HepG2 (cell line): ENCODE results near the gene SNRPD2. TPM values are rescaled to one million over a fixed set of nuclear protein-coding genes. Genes with fewer than 3 reads are reported as not detected.

Experiments used
- DZIP1 ChIP-seq: sonication (generic); formaldehyde crosslinking; IDR thresholded peaks from 2 replicates; pipeline ENCODE4 v1.5.0; 2020; ENCODE audit warnings: mild to moderate bottlenecking, missing genetic modification reagents
- FOXP1 ChIP-seq, 2 experiments: fragments of 450-650 bp in 1 of 2; IDR thresholded peaks; 2 replicates each; pipeline ENCODE4 v1.6.1; 2017 to 2018; ENCODE audit warnings: antibody characterized with exemption in 1 of 2
- GATA4 ChIP-seq: sonication (generic); IDR thresholded peaks from 2 replicates; pipeline ENCODE4 v1.6.1; 2016; ENCODE audit warnings: antibody characterized with exemption, low read depth, borderline replicate concordance
- HDAC6 ChIP-seq: fragments of 200-600 bp; sonication (generic); IDR thresholded peaks from 2 replicates; pipeline ENCODE4 v1.7.0; 2017; ENCODE audit warnings: mild to moderate bottlenecking, antibody characterized with exemption, low read length, low read depth
- HNRNPH1 ChIP-seq: fragments of 200-400 bp; formaldehyde crosslinking; optimal IDR thresholded peaks from 2 replicates; pipeline ENCODE3; 2017; ENCODE audit warnings: mild to moderate bottlenecking, low read depth, low read length
- HOXD1 ChIP-seq: sonication (generic); formaldehyde crosslinking; IDR thresholded peaks from 2 replicates; pipeline ENCODE4 v1.5.0; 2020; ENCODE audit warnings: missing genetic modification reagents
- ZBTB40 ChIP-seq, 2 experiments: fragments of 450-650 bp in 1 of 2; sonication (generic) in 1 of 2; formaldehyde crosslinking in 1 of 2; IDR thresholded peaks; 2 replicates each; pipeline versions ENCODE4 v1.6.1 to v1.8.0; 2016 to 2022; ENCODE audit warnings: antibody characterized with exemption in 1 of 2, mild to moderate bottlenecking in 1 of 2, missing genetic modification reagents in 1 of 2
- ZNF687 ChIP-seq: sonication (generic); formaldehyde crosslinking; IDR thresholded peaks from 2 replicates; pipeline ENCODE4 v1.5.1; 2020; ENCODE audit warnings: mild to moderate bottlenecking, missing genetic modification reagents, moderate library complexity
- polyA plus RNA-seq, 8 experiments: library from polyadenylated mRNA; depleted of rRNA in 3 of 8; stranded (reverse) in 7 of 8; unstranded in 1 of 8; fragments of >200 nt; fragmentation: Illumina TruSeq in 4 of 8; extraction: Trizol in 4 of 8; gene quantifications; 2 replicates each; pipeline versions ENCODE4 v1.2.1 to v1.2.3, GENCODE V29; 2011 to 2016; ENCODE audit warnings: low read depth in 4 of 8, missing spikeins in 1 of 8, mixed read lengths in 1 of 8; ENCODE audit not compliant: insufficient read depth in 1 of 8
- total RNA-seq, 5 experiments: library from RNA; depleted of rRNA; stranded (reverse); fragments of >200 nt; fragmentation: Illumina TruSeq; extraction: Trizol; gene quantifications; 2 replicates each; pipeline ENCODE4 v1.2.3, GENCODE V29; 2016; ENCODE audit warnings: low read depth in 1 of 5
- TF ChIP-seq, protein P1 (sequence below): sonication (generic); formaldehyde crosslinking; IDR thresholded peaks from 2 replicates; pipeline ENCODE4 v1.4.0; 2020; ENCODE audit warnings: missing genetic modification reagents

The SNRPD2 gene
- total and polyA plus RNA-seq, 2 of the 13 experiments (the other 11 are each of a cell fraction or from before 2014, with no cell fraction given) = 299 to 485 TPM

DNA sequence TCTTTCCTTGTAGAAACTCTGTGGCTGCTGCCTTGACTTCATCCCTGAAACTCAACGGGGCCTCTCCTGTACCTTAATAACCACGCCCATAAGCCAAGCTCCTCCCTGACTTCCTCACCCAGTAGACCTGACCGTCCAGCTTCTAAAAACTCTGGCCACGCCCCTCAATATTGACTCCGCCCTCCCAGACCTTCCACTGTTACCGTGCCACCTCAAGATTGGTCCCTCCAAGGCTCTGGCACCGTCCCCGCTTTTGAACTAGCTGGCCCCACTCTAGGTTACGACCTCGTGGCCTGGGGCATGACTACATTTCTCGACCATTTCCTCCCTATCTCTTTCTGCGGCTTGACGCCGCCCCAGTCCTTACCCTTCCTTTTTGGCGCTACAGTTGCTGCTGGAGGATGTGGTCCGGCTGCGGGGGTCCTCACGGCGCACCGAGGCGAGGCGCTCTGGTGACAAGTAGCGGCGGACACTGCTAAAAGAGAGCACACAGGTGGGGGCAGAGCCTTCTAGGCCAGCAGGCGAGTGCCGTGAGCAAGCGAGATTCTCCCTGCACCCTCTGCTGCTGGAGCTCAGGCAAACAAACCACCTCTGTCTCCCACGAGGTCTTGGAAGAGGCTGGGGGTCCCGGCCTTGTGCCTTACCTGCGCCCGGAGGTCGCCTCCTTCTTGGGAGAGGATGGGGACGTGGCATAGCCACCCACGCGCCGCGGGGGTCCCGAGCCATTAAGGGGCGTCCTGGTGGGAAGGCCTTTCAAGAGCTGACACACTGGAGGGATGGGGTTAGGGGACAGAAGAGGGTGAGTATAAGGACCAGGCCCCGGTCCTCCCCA is 50.3 kb downstream of the SNRPD2 start (continued):
- TF ChIP-seq ZBTB40 (IDR thresholded peaks at IDR 0.05) (no peak), ZBTB40 (CRISPR knock-in tag; IDR thresholded peaks at IDR 0.05) (peak; percentile 55; the same call in 1 of the 2 replicates), DZIP1 (CRISPR knock-in tag) (no peak), HOXD1 (no peak), ZNF687 (CRISPR knock-in tag) (peak; percentile 91), FOXP1 (IDR thresholded peaks at IDR 0.05) (no peak), FOXP1 (CRISPR knock-in tag; IDR thresholded peaks at IDR 0.05) (no peak), HNRNPH1 (no peak), HDAC6 (no peak), GATA4 (no peak)
- TF ChIP-seq, protein P1, sequence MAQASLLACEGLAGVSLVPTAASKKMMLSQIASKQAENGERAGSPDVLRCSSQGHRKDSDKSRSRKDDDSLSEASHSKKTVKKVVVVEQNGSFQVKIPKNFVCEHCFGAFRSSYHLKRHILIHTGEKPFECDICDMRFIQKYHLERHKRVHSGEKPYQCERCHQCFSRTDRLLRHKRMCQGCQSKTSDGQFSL = no peak
